ENCODE measurements around the gene CPAMD8. TPM values are rescaled to one million over a fixed set of nuclear protein-coding genes. Genes with fewer than 3 reads are reported as not detected.

The CPAMD8 gene
- total and polyA plus RNA-seq, 9 of the 15 experiments (the other 6 are each of a cell fraction or from before 2014, with no cell fraction given), result 0.20 to 2.1 (median 1.3) TPM

- TF ChIP-seq POLR2B (IDR thresholded peaks at IDR 0.05; ENCODE audit: low read depth, partially characterized antibody) (peak; percentile 96), E2F4 (CRISPR knock-in tag; IDR thresholded peaks at IDR 0.05; ENCODE audit: low read depth) (peak; percentile 97), LCOR (CRISPR knock-in tag; IDR thresholded peaks at IDR 0.05) (peak; percentile 75; the same call in 1 of the 2 replicates), SAFB2 (IDR thresholded peaks at IDR 0.05; ENCODE audit: borderline replicate concordance, low read depth, low read length, severe bottlenecking) (no peak), ZNF23 (CRISPR knock-in tag; IDR thresholded peaks at IDR 0.05) (no peak), RBBP5 (IDR thresholded peaks at IDR 0.05; ENCODE audit: borderline replicate concordance, insufficient read depth, low read length, poor library complexity, severe bottlenecking) (peak; percentile 85), DMBX1 (CRISPR knock-in tag; IDR thresholded peaks at IDR 0.05; ENCODE audit: borderline replicate concordance) (peak; percentile 27; the same call in 1 of the 2 replicates), ZBED1 (IDR thresholded peaks at IDR 0.05) (peak; percentile 50; the same call in 1 of the 2 replicates), MAFG (tag; conservative IDR thresholded peaks at IDR 0.05) (0 out of 2 replicates have a peak, but pooled peaks have one; percentile 3), KDM4B (IDR thresholded peaks at IDR 0.05; ENCODE audit: borderline replicate concordance in 2 of 2, low read depth in 1 of 2) (peak in 1 of 2 experiments; percentile 80; a peak in 1 of 4 replicates), MLX (CRISPR knock-in tag; conservative IDR thresholded peaks at IDR 0.05) (no peak), TAF7 (tag; IDR thresholded peaks at IDR 0.05) (peak; percentile 99), XRCC4 (IDR thresholded peaks at IDR 0.05; ENCODE audit: extremely low read depth, insufficient read depth, insufficient read length) (no peak), GABPB1 (CRISPR knock-in tag; IDR thresholded peaks at IDR 0.05) (peak; percentile 54), RAD21 (CRISPR knock-in tag; conservative IDR thresholded peaks at IDR 0.05 in 1 of 2, IDR thresholded peaks at IDR 0.05 in 1 of 2) (no peak), SAP30 (IDR thresholded peaks at IDR 0.05; ENCODE audit: borderline replicate concordance, insufficient read depth, low read depth, low read length, poor library complexity, severe bottlenecking) (peak; percentile 91), RFX7 (CRISPR knock-in tag; IDR thresholded peaks at IDR 0.05) (no peak), MBD2 (IDR thresholded peaks at IDR 0.05; ENCODE audit: borderline replicate concordance, low read depth) (peak; percentile 99), KAT8 (IDR thresholded peaks at IDR 0.05; ENCODE audit: low read depth) (no peak), CREB1 (IDR thresholded peaks at IDR 0.05) (peak; percentile 81), CREB1 (CRISPR knock-in tag; IDR thresholded peaks at IDR 0.05) (peak; percentile 88), HDAC2 (IDR thresholded peaks at IDR 0.05) (peak; percentile 83), MAFK (IDR thresholded peaks at IDR 0.05; ENCODE audit: low read length) (no peak), TAF1 (IDR thresholded peaks at IDR 0.05; ENCODE audit: control insufficient read depth, extremely low read depth, insufficient read depth, low read length, severe bottlenecking) (peak; percentile 99)
- TF ChIP-seq, protein P1, sequence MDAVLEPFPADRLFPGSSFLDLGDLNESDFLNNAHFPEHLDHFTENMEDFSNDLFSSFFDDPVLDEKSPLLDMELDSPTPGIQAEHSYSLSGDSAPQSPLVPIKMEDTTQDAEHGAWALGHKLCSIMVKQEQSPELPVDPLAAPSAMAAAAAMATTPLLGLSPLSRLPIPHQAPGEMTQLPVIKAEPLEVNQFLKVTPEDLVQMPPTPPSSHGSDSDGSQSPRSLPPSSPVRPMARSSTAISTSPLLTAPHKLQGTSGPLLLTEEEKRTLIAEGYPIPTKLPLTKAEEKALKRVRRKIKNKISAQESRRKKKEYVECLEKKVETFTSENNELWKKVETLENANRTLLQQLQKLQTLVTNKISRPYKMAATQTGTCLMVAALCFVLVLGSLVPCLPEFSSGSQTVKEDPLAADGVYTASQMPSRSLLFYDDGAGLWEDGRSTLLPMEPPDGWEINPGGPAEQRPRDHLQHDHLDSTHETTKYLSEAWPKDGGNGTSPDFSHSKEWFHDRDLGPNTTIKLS (IDR thresholded peaks at IDR 0.05; ENCODE audit: borderline replicate concordance, low read depth), result peak; percentile 58; the same call in 1 of the 2 replicates
Observed at GRCh38 chr19:17075035-17075863, 48.6 kb upstream of the CPAMD8 start, which contains the start of the genes HAUS8 and MYO9B (continued).
